GM21619 (cell line): Measurements from ENCODE around the gene CARD11.
"Not testable (repeated sequence)": the region's sequence is repeated elsewhere in the genome, so short reads cannot be mapped to it uniquely, and the experiment has no call there.

Experiments used
- ATAC-seq: cut with Tn5 transposase; IDR thresholded peaks from one replicate; pipeline ENCODE4 v1.9.1; 2021; ENCODE audit not compliant: unreplicated experiment

The CARD11 gene

DNA sequence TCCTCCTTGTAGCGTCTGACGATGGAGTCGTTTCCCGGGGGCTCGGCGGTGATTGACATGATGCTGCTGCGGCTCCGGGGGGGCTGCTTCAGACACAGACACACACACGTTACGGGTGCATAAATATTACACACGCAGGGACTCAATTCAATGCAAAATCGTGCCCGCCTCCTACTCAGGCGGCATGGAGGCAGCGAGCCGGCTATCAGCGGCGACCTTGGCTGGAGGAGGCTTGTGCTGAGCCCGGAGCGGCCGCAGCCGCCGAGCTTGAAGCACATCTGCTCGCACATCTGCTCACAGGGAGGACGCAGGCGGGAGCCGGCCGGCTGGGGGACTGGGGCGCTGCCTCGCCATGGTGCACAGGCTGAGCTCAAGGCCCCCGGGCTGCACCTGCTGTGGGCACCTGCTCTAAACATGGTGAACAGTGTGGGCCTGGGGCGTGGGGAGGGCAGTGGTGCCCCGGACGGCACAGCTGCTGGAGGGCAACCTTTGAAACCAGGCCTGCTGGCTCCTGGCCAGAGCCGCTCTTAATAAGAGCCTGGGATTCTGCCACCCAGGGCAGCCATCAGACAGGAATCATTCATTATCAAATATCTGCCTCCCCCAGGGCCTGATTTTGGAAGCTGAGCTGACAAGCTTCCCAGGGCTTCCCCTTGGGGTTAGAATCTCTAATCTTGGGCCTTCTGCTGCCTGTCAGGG, 114.9 kb downstream of the CARD11 start:
- no peak for ATAC-seq

DNA sequence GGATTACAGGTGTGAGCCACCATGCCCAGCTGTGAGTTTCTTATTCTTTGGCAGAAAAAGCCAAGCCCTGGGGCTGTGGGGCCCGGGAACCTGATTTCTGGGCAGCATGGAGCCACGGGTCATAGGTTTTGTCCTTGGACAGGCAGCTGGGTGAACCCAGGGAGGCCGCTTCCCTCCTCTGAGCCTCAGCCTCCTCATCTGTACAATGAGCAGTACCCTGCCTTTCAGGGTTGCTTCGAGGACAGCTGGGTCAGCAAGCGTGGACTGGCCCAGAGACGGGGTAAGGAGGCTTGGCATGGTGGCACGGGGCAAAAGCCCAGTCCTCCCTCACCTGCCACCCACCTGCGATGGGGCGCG, 115.4 kb downstream of the CARD11 start:
- ATAC-seq, result no peak

DNA sequence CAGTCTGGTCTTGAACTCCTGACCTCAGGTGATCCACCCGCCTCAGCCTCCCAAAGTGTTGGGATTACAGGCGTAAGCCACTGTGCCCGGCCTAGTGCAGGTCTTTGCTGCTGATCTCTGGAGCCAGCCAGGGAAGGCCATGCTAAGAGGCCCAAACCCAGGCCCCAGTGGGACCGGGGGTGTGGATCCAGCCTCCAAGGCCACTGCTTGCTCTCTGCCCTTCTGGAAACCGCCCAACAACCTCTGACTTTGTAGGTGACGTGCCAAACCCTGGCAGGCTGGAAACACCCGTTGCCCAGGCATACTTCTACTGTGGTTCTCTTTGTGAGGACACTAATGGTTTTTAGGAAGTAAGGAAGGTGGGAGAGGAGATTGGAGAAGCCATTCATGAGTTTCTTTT, 116.1 kb downstream of the CARD11 start:
- ATAC-seq, result no peak

DNA sequence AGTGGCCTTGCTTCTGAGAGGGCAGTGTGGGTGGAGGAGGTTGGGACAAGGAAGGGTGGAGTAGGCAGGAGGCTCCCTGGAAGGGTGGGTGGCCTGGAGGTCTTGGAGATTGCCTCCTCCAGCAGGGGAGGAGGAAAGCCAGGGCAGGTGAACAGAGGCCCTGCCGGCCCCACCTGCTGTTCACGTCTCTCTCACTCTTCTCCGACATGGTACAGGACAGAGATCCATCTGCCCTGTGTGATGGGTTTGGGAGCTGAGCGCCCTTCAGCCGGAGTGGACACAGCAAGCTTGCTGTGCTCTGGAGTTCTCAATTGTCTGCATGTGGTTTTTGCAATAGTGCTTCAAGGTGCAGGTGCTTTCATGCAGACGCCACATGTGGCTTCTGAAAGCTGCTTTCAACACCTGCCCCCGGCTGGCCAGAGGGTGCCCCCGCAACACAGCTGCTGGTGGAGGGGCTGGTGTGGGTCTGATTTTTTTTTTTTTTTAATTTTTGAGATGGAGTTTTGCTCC, 116.7 kb downstream of the CARD11 start:
- ATAC-seq, result no peak

DNA sequence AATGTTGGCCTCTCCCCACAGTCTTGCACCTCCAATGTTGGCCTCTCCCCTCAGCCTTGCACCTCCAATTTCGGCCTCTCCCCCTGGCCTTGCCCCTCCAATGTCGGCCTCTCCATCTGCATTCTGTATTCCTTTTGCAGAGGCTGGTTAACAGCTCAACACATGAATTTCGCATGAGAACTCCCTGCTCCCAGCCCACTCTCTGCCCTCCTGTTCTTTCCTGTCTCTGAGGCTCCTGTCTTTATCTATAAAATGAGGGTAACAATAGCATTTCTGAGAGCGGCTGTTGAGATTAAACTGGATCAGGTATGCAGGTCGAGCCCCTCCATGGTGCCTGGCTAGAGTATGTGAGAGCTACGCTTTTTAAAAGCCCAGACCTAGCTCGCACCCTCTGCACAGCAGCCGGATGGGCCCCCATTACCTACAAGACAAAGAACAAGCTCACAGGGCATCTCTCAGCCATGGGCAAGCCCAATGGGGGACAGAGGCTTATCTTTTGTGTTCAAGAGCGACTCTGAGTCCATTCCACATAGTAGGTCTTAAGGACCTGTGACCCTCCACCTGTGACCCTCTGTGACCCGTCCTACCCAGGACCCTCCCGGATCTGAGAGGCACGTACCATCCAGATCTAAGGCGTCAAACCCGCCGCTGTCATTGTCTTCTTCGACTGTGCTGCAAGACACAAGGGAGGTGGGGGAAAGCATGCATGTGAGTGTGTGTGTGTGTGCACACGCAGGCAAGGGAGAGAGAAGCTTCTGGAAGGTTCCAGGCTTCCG, 117.4 kb downstream of the CARD11 start:
- ATAC-seq, result no peak

DNA sequence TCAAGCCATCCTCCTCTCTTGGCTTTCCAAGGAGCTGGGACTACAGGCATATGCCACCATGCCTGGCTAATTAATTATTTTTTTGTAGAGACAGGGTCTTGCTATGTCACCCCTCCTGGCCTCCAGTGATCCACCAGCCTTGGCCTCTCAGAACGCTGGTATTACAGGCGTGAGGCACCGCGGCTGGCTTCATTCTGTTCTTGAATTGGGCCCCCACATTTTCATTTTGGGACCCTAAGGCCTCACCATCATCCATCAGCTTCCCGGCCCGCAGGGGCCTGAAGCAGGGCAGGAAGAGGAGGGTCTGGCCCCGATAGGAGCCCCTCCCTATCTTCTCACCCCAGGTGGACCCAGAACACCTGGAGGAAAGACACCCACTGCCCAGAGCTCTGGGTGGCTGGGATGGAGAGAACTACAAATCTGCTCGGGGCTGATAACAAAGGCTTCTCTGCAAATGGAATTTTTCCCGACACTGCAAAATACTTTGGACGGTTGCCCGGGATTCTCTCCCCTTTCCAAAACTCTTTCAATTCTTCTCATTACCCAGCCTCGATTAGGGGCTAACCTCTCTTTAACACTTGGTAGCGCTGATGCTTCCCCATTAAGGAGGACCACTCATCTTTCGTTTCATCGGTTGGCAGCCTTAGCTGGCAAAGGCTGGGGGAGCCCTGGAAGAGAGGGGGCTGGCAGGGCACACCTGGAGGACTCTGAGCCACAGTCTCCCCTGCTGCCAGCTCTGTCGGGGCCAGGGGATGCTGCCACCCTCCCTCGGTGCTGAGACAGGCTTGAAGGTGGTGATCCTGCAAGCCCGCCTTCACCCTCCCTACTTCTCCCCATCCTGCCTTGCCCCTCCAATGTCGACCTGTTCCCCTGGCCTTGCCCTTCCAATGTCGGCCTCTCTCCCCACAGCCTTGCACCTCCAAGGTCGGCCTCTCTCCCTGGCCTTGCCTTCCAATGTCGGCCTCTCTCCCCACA, 118.5 kb downstream of the CARD11 start:
- ATAC-seq, result no peak

DNA sequence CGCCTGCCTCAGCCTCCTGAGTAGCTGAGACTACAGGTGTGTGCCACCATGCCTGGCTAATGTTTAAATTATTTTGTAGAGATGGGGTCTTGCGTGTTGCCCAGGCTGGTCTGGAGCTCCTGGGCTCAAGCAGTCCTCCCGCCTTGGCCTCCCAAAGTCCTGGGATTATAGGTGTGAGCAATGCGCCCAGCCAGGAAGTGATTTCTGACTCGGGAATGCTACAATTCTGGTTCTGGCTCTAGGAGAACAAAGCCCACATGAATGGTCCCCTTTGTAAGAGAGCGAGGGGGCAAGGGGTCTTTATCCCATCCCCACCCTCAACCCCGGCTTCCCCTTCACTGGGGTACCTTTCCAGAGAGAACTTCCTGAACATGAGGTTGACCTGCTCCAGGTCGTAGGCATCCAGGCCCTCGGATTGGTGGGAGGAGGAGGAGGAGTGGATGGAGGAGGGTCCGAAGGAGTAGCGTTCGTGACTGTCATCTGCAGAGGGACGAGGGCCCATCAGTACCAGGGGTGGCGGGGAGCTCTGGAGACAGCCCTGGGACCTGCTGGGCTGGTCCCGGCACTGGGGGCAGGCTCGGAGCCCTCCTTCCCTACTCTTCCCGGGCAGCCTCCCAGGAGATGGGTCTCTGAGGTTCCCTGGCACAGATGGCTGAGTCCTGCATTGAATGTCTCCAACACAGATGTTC, 119.6 kb downstream of the CARD11 start:
- no peak for ATAC-seq

DNA sequence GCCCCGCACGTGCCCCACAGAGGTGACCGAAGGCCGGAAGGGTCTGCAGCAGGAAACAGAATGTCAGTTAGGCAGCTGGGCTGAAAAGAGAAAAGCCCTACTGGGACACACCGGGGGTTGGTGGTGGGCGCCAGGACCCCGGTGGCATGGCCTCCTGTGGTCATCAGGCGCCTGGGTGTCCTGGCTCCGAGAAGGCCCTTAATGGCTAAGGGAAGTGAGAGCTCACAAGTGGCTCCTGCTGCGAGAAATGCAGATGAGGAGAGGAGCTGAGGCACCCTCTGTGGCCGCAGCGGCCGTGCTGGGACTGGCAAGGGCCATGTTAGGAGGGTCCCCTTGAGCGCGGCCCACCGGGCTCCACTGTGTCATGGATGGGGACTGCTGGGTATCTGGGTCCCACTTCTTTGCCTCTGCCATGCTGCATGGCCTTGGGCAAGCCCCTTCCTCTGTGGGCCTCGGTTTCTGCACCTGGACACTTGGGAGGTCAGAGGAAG, 120.3 kb downstream of the CARD11 start:
- no peak for ATAC-seq

DNA sequence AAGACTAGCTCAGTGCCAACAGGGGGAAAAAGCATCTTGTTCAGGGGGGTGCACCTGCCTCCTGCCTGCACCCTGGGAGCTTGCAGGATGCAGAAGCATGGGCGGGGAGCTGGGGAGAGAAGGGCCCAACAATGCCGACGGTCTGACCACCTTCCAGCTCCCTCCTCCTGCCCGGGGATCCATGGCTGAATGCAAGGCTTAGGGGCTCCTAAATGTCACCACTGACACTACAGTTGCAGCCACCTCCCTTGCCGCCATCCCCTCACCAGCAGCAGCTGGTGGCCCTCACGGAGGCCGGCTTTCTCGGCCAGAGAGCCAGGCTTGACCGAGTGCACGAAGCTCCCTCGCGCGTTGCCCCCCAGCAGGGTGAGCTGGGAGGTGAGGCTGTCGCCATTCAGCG, 120.8 kb downstream of the CARD11 start:
- ATAC-seq, result no peak

DNA sequence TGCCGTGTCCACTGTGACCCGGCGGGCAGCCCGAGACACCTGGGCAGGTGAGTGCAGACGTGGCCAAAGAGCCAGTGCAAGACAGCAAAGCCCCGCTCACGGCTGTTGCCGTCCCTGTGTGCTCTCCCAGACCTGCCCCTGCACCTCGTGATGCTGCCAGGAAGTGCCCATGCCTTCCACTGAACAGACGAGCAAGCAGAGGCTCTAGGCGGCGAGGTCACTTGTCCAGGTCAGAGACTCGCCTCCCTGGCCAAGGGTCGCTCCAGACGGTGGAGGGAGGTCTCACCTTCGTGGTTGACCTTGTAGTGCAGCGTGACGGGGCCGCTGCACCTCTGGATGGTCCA, 121.3 kb downstream of the CARD11 start:
- no peak for ATAC-seq

DNA sequence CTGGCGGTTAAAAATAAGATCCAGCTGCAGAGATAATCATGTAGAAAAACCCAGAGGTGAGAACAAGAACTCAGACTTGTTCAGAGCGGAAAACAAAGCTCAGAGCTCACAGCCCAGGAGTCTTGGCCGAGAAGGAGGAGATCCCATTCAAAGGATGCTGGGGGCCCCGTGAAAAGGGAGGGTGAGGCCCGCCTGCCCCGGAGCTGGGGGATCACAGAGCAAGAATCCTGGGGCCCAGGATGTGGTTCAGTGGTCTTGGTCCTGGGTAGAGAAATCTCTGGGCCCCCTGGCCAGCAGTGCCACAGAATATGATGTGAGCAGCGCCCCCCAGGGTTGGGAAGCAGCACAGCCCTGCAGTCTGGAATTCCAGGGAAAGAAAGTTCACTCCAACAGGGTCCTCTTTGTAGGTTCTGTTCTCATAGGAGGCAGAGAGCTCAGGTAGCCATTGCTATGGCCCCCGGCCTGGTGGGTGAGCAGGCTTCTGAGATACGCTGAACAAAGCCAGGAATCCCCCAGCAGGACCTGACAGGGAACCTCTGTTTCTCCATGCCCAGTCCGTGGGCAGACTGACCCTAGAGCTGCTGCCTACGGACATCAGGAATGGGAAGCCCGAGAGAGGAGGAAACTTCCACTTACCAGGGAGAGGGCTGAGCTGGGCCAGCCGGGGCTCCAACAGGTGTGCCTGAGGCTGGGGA, 121.9 kb downstream of the CARD11 start:
- no peak for ATAC-seq

DNA sequence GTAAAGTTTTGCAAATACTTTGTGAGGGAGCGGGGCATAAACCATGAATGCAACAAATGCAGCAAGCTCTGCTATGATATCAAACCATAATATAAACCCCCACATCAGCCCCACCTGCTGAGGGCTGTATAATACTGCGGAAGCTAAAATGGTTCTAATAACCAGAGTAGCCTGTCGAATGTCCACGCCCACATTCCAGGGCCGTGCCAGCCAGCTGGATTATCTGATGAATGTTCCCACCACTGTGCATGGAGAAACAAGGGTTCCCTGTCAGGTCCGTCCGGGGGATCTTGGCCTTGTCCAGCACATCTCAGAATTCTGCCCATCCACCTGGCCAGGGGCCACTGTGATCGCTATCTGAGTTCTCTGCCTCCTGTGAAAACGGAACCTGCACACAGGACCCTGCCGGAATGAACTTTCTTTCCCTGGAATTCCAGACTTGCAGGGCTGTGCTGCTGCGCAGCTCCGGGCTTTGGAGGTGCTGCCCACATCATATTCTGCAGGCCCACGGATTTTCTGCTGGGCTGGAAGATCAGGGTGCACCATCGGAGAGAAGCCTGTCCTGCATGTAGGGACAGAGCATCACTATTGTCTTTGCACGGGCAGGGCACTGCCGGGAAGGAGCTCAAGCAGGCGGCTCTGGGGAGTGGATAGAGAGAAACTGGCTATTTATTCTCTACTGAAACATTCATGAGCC, 122.6 kb downstream of the CARD11 start:
- no peak for ATAC-seq

DNA sequence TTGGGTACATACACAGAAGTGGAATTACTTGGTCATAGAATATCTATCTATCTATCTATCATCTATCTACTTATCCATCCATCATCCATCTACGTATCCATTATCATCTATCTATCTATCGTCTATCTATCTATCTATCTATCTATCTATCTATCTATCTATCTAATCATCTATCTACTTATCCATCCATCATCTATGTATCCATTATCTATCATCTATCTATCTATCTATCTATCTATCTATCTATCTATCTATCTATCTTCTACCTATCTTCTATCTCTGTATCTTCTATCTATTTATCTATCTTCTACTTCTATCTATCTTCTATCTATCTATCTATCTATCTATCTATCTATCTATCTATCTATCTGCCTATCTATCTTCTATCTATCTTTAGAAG, 123.2 kb downstream of the CARD11 start:
- not testable (repeated sequence) for ATAC-seq

DNA sequence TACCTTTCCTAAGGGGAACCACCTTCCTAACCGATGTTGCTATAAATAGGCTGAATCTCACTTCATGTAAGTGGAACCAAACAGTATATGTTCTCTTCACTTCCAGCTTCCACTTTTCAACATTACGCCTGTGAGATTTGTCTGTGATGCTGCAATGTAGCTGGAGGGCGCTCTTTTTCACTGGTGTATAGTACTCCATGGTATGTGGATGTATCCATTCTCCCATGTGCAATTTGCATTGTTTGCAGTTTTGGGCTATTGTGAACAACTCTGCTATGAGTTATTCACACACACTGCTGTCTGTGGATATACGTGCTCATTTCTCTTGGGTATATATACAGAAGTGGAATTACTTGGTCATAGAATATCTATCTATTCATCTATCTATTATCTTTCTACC, 123.6 kb downstream of the CARD11 start:
- no peak for ATAC-seq

DNA sequence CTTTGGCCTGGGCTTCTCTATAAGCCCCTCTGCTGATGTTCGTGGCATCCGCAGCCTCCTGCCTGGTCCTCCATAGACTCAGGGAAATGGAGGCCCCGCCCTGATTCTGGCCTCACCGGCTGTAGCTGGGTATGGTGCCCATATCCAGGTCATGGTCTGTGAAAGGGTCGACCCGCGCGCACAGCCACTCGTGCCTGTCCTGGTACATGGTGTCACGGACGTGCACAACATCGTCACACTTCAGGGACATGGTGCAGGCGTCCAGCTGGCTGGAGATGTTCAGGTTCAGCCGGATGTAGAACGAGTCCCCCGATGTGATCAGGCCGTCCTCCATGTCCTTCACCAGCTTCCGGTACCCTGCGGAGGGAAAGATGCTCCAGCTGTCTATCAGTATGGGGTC, 124.4 kb downstream of the CARD11 start:
- no peak for ATAC-seq

DNA sequence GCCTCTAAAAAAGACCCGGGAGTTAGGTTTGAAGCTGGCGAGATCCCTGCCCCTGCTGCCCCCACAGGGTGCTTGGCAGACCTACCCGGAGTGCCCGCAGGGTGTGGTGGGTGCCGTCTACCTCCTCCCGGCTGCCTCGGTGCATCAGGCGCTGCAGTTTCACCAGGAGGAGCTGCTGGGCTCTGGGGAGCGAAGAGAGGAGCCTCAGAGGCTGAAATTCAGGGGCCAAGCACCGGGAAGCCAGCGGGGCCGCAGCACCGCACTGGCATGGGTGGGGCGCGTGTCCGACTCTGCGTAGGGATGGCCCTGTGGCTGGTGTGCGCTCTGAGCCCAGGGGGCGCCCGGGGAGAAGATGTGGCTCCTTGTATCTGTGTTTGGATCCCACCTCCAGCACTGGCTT, 125.3 kb downstream of the CARD11 start:
- ATAC-seq, result no peak

DNA sequence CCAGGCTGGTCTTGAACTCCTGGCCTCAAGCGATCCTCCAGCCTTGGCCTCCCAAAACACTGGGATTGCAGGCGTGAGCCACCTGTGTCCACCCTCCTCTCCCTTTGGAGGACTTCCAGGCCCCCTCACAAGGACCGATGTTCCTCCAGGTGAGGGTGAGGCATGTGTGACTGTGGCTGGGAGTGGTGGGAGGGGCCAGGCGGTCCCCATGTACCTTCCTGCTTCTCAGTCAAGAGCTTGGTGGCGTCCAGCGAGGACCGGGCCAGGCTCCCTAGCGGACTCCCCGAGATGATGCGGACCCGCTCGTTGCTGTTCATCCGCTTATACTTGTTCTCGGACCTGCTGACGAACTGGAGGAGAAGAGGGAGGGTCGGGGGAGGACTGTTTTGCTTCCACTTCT, 128.6 kb downstream of the CARD11 start:
- no peak for ATAC-seq

DNA sequence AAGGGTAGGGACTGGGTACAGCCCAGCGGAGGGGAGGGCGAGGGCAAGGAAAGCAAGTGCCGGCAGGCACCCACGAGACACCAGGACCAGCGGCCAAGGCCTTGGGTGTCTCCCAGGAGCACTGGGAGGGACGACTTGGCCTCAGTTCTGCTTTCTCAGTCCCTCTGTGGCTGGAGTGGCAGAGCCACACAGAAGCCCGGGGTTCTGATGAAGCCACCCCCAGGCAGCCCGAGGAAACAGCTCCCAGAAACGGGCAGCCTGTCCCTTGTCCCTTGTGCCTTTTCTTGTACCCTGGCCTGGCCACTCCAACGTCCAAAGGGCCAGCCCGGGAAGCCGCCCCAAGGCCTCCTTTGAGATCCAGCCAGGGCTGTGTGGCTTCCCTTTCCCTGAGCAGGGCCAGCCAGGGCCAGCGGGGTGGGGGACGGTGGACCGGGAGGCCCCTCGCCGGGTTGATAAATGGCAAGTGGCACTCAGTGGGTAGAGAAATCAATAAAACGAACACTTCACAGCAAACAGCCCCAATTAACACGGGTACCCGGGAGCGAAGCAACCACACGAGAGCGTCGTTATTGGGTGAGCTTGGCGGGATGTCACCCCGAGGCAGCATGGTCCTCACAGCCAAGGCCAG, 129.8 kb downstream of the CARD11 start:
- no peak for ATAC-seq
